ENCODE results near the gene GRK1.

GRCh38 chr13:113749967-113750366 is 82.9 kb downstream of the GRK1 start:
- TF ChIP-seq, protein P1, sequence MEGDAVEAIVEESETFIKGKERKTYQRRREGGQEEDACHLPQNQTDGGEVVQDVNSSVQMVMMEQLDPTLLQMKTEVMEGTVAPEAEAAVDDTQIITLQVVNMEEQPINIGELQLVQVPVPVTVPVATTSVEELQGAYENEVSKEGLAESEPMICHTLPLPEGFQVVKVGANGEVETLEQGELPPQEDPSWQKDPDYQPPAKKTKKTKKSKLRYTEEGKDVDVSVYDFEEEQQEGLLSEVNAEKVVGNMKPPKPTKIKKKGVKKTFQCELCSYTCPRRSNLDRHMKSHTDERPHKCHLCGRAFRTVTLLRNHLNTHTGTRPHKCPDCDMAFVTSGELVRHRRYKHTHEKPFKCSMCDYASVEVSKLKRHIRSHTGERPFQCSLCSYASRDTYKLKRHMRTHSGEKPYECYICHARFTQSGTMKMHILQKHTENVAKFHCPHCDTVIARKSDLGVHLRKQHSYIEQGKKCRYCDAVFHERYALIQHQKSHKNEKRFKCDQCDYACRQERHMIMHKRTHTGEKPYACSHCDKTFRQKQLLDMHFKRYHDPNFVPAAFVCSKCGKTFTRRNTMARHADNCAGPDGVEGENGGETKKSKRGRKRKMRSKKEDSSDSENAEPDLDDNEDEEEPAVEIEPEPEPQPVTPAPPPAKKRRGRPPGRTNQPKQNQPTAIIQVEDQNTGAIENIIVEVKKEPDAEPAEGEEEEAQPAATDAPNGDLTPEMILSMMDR (conservative IDR thresholded peaks at IDR 0.05) = no peak
- no peak for TF ChIP-seq ZFX (IDR thresholded peaks at IDR 0.05)

Measured in C4-2B (cell line).